Bronchial epithelial cell (primary cell): ENCODE data around the gene CELF2. TPM values are rescaled to one million over a fixed set of nuclear protein-coding genes. Genes with fewer than 3 reads are reported as not detected.
A peak's percentile ranks its signal among the peaks of the same experiment; 100 is the strongest.

Experiments used
- DNase-seq: peaks from one replicate; pipeline ENCODE4 v3.0.0-alpha.2; 2010; ENCODE audit warnings: low read depth
- FAIRE-seq: peaks from 2 replicates; lab custom pipeline; 2011; peaks lifted over from hg19 to GRCh38; lab: Jason Lieb, UNC
- H3K27me3 ChIP-seq: 2 replicates; pipeline ENCODE4 v1.5.1; 2011; ENCODE audit warnings: low read length; ENCODE audit not compliant: control insufficient read depth, insufficient read depth
- H3K36me3 ChIP-seq: 2 replicates; pipeline ENCODE4 v1.5.1; 2011; ENCODE audit warnings: low read length; ENCODE audit not compliant: control insufficient read depth, insufficient read depth
- H3K4me3 ChIP-seq: 2 replicates; pipeline ENCODE4 v1.5.1; 2011; ENCODE audit warnings: mild to moderate bottlenecking, low read depth, low read length, control low read depth
- total RNA-seq: library from RNA; depleted of rRNA; stranded (reverse); fragments of >200 nt; gene quantifications from 2 replicates; pipeline ENCODE4 v1.2.1, GENCODE V29; 2014
- TF ChIP-seq, protein P1 (sequence below): IDR thresholded peaks from 2 replicates; pipeline ENCODE4 v1.5.1; 2011; ENCODE audit warnings: mild to moderate bottlenecking, moderate library complexity, low read length, control low read depth, inconsistent platforms; ENCODE audit not compliant: insufficient read depth, severe bottlenecking

Gene CELF2
- total RNA-seq, 1 donor from 2014 or later = 2.1 TPM

DNA sequence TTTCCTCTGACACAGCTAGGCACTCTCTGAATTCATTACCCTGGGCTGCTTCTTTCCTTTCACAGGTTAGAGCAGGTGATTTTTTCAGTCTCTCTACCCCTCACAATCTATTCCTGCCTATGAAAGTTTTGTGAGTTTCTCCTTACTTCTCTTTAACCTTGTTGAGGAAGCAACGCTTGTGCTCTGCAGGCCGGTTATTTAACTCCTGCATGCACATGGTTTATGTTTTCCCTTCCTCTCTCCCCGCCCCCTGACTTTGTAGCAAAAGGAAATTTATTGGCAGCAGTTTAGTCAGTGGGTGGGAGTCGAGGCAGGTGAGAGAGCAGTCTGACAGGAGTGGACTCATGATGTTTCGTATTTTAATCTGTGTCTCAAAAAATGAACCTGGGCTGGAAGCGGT lies 91.9 kb downstream of the CELF2 start:
- TF ChIP-seq, protein P1, sequence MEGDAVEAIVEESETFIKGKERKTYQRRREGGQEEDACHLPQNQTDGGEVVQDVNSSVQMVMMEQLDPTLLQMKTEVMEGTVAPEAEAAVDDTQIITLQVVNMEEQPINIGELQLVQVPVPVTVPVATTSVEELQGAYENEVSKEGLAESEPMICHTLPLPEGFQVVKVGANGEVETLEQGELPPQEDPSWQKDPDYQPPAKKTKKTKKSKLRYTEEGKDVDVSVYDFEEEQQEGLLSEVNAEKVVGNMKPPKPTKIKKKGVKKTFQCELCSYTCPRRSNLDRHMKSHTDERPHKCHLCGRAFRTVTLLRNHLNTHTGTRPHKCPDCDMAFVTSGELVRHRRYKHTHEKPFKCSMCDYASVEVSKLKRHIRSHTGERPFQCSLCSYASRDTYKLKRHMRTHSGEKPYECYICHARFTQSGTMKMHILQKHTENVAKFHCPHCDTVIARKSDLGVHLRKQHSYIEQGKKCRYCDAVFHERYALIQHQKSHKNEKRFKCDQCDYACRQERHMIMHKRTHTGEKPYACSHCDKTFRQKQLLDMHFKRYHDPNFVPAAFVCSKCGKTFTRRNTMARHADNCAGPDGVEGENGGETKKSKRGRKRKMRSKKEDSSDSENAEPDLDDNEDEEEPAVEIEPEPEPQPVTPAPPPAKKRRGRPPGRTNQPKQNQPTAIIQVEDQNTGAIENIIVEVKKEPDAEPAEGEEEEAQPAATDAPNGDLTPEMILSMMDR = no peak
- H3K27me3 ChIP-seq = no peaks in the 10 kb centered on the region

GRCh38 chr10:11110539-11110938 lies 92.9 kb downstream of the CELF2 start:
- DNase-seq (no peak), FAIRE-seq (no peak)
- TF ChIP-seq, protein P1 = no peak
- no peak overlapping the region for H3K4me3 ChIP-seq
- no peaks in the 10 kb centered on the region for H3K27me3 ChIP-seq
- no peaks in the 10 kb centered on the region for H3K36me3 ChIP-seq

More for the DNA sequence above, 91.9 kb downstream of the CELF2 start:
- DNase-seq (no peak), FAIRE-seq (no peak)
- H3K36me3 ChIP-seq = no peaks in the 10 kb centered on the region
- no peak overlapping the region for H3K4me3 ChIP-seq

- Histone ChIP-seq H3K27me3 (no peaks in the 10 kb centered on the region), H3K36me3 (no peaks in the 10 kb centered on the region), H3K4me3 (no peak overlapping the region)
- FAIRE-seq = no peak
- TF ChIP-seq, protein P1 = no peak
- DNase-seq = no peak
These were observed 93.8 kb downstream of the CELF2 start for GRCh38 chr10:11111490-11111889.

DNA sequence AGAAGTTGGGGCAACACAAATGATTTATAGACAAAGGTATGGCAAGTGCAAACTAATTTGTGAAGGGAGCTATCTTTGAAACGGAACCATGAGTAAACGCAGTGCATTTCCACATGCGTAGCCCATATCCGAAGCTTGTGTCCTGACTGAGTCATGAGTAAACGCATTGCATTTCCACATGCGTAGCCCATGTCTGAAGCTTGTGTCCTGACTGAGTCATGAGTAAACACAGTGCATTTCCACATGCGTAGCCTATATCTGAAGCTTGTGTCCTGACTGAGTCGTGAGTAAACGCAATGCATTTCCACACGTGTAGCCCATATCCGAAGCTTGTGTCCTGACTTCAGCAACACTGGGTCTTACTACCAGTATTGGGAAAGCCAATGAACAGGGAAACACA lies 95.0 kb downstream of the CELF2 start:
- Histone ChIP-seq H3K4me3 (no peak overlapping the region), H3K27me3 (no peaks in the 10 kb centered on the region), H3K36me3 (no peaks in the 10 kb centered on the region)
- FAIRE-seq = no peak
- DNase-seq = peak; percentile 57
- TF ChIP-seq, protein P1 = no peak

DNA sequence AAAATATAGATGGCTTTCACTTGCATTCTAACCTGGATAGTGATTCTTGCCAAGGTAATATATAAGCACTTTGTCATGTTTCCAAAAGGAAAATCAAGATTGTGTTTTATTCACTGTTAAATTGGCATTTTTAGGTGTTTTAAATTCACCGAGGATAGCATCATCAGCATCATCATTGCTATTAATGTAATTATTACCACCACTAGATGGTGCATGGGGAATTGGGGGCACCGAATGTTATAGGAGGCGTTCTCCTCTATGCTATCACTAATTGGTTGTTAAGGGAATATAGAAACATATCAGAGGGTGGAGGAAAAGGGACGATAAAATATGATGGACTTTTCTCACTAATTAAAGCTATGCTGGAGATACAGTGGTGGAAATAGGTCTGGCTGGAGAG lies 95.5 kb downstream of the CELF2 start:
- DNase-seq (no peak), FAIRE-seq (no peak)
- Histone ChIP-seq H3K27me3 (no peaks in the 10 kb centered on the region), H3K4me3 (no peak overlapping the region), H3K36me3 (no peaks in the 10 kb centered on the region)
- TF ChIP-seq, protein P1 = no peak

DNA sequence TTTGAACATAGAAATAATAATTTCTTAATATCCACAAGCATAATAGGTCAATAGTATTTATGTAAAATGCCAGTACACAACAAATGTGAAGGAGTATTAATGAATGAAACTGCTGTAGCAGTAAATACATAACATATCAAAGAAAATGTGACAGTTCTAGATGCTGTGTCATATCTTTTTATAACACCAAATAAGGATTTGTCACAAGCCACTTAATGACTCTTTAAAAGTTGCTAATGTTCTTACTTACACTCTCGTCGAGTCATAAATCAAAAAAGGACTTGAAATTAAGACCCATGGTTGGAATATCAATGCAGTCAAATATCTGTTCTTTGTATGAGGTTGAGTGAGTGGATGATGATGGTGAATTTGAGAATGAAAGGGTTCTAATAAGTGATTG lies 96.6 kb downstream of the CELF2 start:
- no peak for FAIRE-seq
- Histone ChIP-seq H3K36me3 (no peaks in the 10 kb centered on the region), H3K4me3 (no peak overlapping the region), H3K27me3 (no peaks in the 10 kb centered on the region)
- TF ChIP-seq, protein P1 = no peak
- no peak for DNase-seq
